Hepatocyte (in vitro differentiated cells): ENCODE measurements around the gene DYRK1B. TPM values are rescaled to one million over a fixed set of nuclear protein-coding genes. Genes with fewer than 3 reads are reported as not detected.
"Not testable (repeated sequence)": the region's sequence is repeated elsewhere in the genome, so short reads cannot be mapped to it uniquely, and the experiment has no call there.

ENCODE experiments used
- DNase-seq: peaks from one replicate; pipeline ENCODE4 v3.0.0-alpha.2; 2016; ENCODE audit warnings: low spot score
- H2AFZ ChIP-seq: fragments of 200-600 bp; sonication (generic); 2 replicates; pipeline ENCODE4 v1.6.0; 2016; ENCODE audit warnings: antibody characterized with exemption, mild to moderate bottlenecking
- H3K27ac ChIP-seq: fragments of 200-600 bp; sonication (generic); 2 replicates; pipeline ENCODE4 v1.5.1; 2016; ENCODE audit warnings: mild to moderate bottlenecking
- H3K27me3 ChIP-seq: fragments of 200-600 bp; sonication (generic); 2 replicates; pipeline ENCODE4 v1.6.1; 2016
- H3K36me3 ChIP-seq: fragments of 200-600 bp; sonication (generic); replicated peaks from 2 replicates; pipeline ENCODE4 v1.5.1; 2016; ENCODE audit warnings: low read depth; ENCODE audit not compliant: insufficient read depth
- H3K4me1 ChIP-seq: fragments of 200-600 bp; sonication (generic); 2 replicates; pipeline ENCODE4 v1.5.1; 2016; ENCODE audit warnings: mild to moderate bottlenecking, moderate library complexity; ENCODE audit not compliant: insufficient read depth
- H3K4me2 ChIP-seq: fragments of 200-600 bp; sonication (generic); 2 replicates; pipeline ENCODE4 v1.6.0; 2016
- H3K4me3 ChIP-seq: fragments of 200-600 bp; sonication (generic); 2 replicates; pipeline ENCODE4 v1.5.1; 2016; ENCODE audit warnings: mild to moderate bottlenecking
- H3K79me2 ChIP-seq: fragments of 200-600 bp; sonication (generic); 2 replicates; pipeline ENCODE4 v1.6.0; 2017; ENCODE audit warnings: mild to moderate bottlenecking
- H3K9me2 ChIP-seq: fragments of 200-600 bp; sonication (generic); replicated peaks from 2 replicates; pipeline ENCODE4 v1.6.0; 2017; ENCODE audit warnings: mild to moderate bottlenecking; ENCODE audit not compliant: insufficient read depth
- H3K9me3 ChIP-seq: fragments of 200-600 bp; sonication (generic); 2 replicates; pipeline ENCODE4 v1.5.1; 2016; ENCODE audit warnings: low read depth, mild to moderate bottlenecking
- H4K20me1 ChIP-seq: fragments of 200-600 bp; sonication (generic); 2 replicates; pipeline ENCODE4 v1.6.0; 2016; ENCODE audit warnings: mild to moderate bottlenecking; ENCODE audit not compliant: insufficient read depth, poor library complexity, severe bottlenecking
- CTCF ChIP-seq: fragments of 200-600 bp; sonication (generic); IDR thresholded peaks from 2 replicates; pipeline ENCODE4 v1.5.1; 2016; ENCODE audit warnings: antibody characterized with exemption, mild to moderate bottlenecking; ENCODE audit not compliant: poor library complexity
- EZH2 ChIP-seq: fragments of 200-600 bp; sonication (generic); IDR thresholded peaks from 2 replicates; pipeline ENCODE4 v1.6.1; 2016; ENCODE audit warnings: antibody characterized with exemption, mild to moderate bottlenecking, borderline replicate concordance
- EZH2phosphoT487 ChIP-seq: fragments of 200-600 bp; sonication (generic); IDR thresholded peaks from one replicate; pipeline ENCODE4 v1.6.1; 2018; ENCODE audit warnings: antibody characterized with exemption, mild to moderate bottlenecking, low read depth, moderate library complexity; ENCODE audit not compliant: unreplicated experiment, severe bottlenecking
- WGBS: methylation state at CpG from one replicate; pipeline ENCODE4 v1.1.6; 2016; ENCODE audit warnings: low lambda C conversion rate; ENCODE audit errors: missing lambda C conversion rate; 5-methylcytosine and 5-hydroxymethylcytosine counted together
- polyA plus RNA-seq: library from polyadenylated mRNA; unstranded; fragments of >200 nt; fragmentation: Nextera tagmentation; extraction: Ambion mirVana; gene quantifications from 2 replicates; pipeline ENCODE4 v1.2.1, GENCODE V29; 2016
- total RNA-seq: library from RNA; depleted of rRNA; stranded (reverse); fragments of >200 nt; gene quantifications from 2 replicates; pipeline ENCODE4 v1.2.3, GENCODE V29; 2014

Gene DYRK1B
- total and polyA plus RNA-seq, 2 experiments from 2014 or later, result 12.2 to 25.7 TPM

- no peaks in the 10 kb centered on the region for H3K4me1 ChIP-seq
- H3K27ac ChIP-seq, result no peak overlapping the region
- no peaks in the 10 kb centered on the region for H3K36me3 ChIP-seq
- WGBS, result 91% methylated on average over 1 of the region's 1 CpG
- no peak overlapping the region for H3K4me2 ChIP-seq
- no peaks in the 10 kb centered on the region for H3K9me3 ChIP-seq
- no peaks in the 10 kb centered on the region for H4K20me1 ChIP-seq
- H3K4me3 ChIP-seq, result no peak overlapping the region
- no peak overlapping the region for H2AFZ ChIP-seq
- H3K27me3 ChIP-seq, result no peaks in the 10 kb centered on the region
- no peaks in the 10 kb centered on the region for H3K79me2 ChIP-seq
- no peak for DNase-seq
- TF ChIP-seq EZH2phosphoT487 (no peak), EZH2 (no peak), CTCF (no peak)
- H3K9me2 ChIP-seq, result no peaks in the 10 kb centered on the region
Measured at GRCh38 chr19:39878398-39878797, 44.4 kb upstream of the DYRK1B start.

GRCh38 chr19:39877982-39878381 is 44.0 kb upstream of the DYRK1B start:
- not testable (repeated sequence) for H4K20me1 ChIP-seq, H3K4me3 ChIP-seq, H3K36me3 ChIP-seq, H3K79me2 ChIP-seq, H3K9me3 ChIP-seq, DNase-seq, H3K4me1 ChIP-seq, H2AFZ ChIP-seq, H3K27me3 ChIP-seq, H3K9me2 ChIP-seq, H3K4me2 ChIP-seq, H3K27ac ChIP-seq
- WGBS, result 93% methylated on average over 15 of the region's 17 CpGs

- not testable (repeated sequence) for DNase-seq, H3K27ac ChIP-seq, H3K4me1 ChIP-seq, H3K4me3 ChIP-seq, H3K79me2 ChIP-seq, H4K20me1 ChIP-seq, H3K9me2 ChIP-seq, H2AFZ ChIP-seq, H3K4me2 ChIP-seq, H3K9me3 ChIP-seq, H3K27me3 ChIP-seq, H3K36me3 ChIP-seq
- 88% methylated on average over 11 of the region's 14 CpGs for WGBS
Measured at GRCh38 chr19:39877488-39877887, 43.5 kb upstream of the DYRK1B start.

GRCh38 chr19:39876486-39876885 is 42.5 kb upstream of the DYRK1B start:
- H3K27ac ChIP-seq, H3K79me2 ChIP-seq, H3K27me3 ChIP-seq, H3K9me3 ChIP-seq, H3K36me3 ChIP-seq, H3K4me2 ChIP-seq, DNase-seq, H2AFZ ChIP-seq, H3K4me1 ChIP-seq, H4K20me1 ChIP-seq, H3K4me3 ChIP-seq, H3K9me2 ChIP-seq: not testable (repeated sequence)
- WGBS, result 90% methylated on average over 2 of the region's 11 CpGs

- not testable (repeated sequence) for H3K4me3 ChIP-seq, DNase-seq
- WGBS, result 95% methylated on average over 22 of the region's 43 CpGs
Measured at GRCh38 chr19:39875401-39875864, 41.5 kb upstream of the DYRK1B start.

More at GRCh38 chr19:39875401-39875864, 41.5 kb upstream of the DYRK1B start:
- not testable (repeated sequence) for H3K79me2 ChIP-seq, H2AFZ ChIP-seq, H3K27me3 ChIP-seq, H3K9me2 ChIP-seq, H3K9me3 ChIP-seq, H4K20me1 ChIP-seq, H3K4me1 ChIP-seq, H3K36me3 ChIP-seq, H3K4me2 ChIP-seq, H3K27ac ChIP-seq
